ENCODE data around the gene TLCD3A. TPM values are rescaled to one million over a fixed set of nuclear protein-coding genes. Genes with fewer than 3 reads are reported as not detected.
"Not testable (repeated sequence)": the region's sequence is repeated elsewhere in the genome, so short reads cannot be mapped to it uniquely, and the experiment has no call there.

The TLCD3A gene
- total and polyA plus RNA-seq, 2 donors = 10.4 to 13.7 TPM

DNA sequence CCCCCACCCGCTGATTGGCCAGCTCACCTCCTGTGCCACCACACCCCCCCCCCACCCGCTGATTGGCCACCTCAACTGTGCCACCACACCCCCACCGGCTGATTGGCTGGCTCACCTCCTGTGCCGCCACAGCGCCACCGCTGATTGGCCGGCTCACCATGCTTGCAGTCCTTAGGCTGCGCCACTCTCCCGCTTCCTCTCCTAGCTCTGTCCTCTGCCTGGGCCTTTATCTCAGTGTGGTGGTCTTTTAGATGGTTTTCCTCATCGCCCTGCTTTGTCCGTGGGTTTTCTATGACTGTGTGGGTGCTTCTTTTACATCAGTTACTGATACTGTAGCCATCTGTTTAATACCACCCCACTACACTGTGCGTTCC lies 58.5 kb downstream of the TLCD3A start:
- not testable (repeated sequence) for H3K4me3 ChIP-seq (ENCODE audit: low read depth, low read length); H3K36me3 ChIP-seq (ENCODE audit: insufficient read depth); H3K27ac ChIP-seq (ENCODE audit: low read depth); DNase-seq (ENCODE audit: extremely low spot score); H3K4me1 ChIP-seq (ENCODE audit: insufficient read depth)
- WGBS = 79% methylated on average over 10 of the region's 12 CpGs

DNA sequence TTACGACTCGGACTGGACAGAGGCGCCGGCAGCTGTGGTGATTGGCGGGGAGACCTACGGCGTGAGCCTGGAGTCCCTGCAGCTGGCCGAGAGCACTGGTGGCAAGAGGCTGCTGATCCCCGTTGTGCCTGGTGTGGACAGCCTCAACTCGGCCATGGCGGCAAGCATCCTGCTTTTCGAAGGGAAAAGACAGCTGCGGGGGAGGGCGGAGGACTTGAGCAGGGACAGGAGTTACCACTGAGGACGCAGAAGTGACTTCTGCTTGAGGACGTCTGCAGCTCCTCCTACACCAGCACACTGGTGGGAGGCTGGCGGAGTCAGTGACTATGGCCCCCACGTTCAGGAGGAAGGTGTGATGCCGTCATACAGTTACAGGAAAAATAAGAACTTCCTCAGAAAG lies 59.4 kb downstream of the TLCD3A start:
- H3K4me3 ChIP-seq (ENCODE audit: low read depth, low read length) = no peak overlapping the region
- no peaks in the 10 kb centered on the region for H3K36me3 ChIP-seq (ENCODE audit: insufficient read depth)
- DNase-seq (ENCODE audit: extremely low spot score) = no peak
- WGBS = 84% methylated on average over 19 of the region's 19 CpGs
- H3K4me1 ChIP-seq (ENCODE audit: insufficient read depth) = no peaks in the 10 kb centered on the region
- no peak overlapping the region for H3K27ac ChIP-seq (ENCODE audit: low read depth)

DNA sequence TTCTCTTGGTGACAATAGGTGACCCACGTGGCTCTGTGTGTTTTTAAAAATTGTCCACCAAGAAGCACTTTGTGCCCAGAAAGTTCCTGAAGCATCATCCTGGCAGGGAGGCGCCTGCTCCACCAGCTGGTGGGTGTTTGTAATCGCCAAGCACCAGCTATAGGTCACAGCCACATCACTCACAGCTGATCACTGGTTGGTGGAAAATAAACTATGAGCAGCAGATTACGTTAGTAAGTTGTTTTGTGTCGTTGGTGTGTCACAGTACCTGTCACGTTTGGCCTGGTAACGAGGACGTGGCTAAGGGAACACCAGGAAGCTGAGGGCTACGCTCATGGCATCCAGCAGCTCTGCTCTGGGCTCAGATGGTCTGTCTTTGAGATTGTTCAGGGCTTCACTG lies 59.9 kb downstream of the TLCD3A start:
- Histone ChIP-seq H3K36me3 (ENCODE audit: insufficient read depth) (no peaks in the 10 kb centered on the region), H3K4me3 (ENCODE audit: low read depth, low read length) (no peak overlapping the region), H3K4me1 (ENCODE audit: insufficient read depth) (no peaks in the 10 kb centered on the region), H3K27ac (ENCODE audit: low read depth) (no peak overlapping the region)
- DNase-seq (ENCODE audit: extremely low spot score) = no peak
- 57% methylated on average over 9 of the region's 9 CpGs for WGBS

Other genes starting within 250 kb of the TLCD3A start
- 14.2 TPM for gene VPS53, start 17.8 kb upstream of the TLCD3A start, total RNA-seq
- 9.5 TPM for gene VPS53, start 17.8 kb upstream of the TLCD3A start, polyA plus RNA-seq
- 7.3 TPM for gene GEMIN4, start 19.7 kb downstream of the TLCD3A start, total RNA-seq
- gene GEMIN4, start 19.7 kb downstream of the TLCD3A start, polyA plus RNA-seq = 18.8 TPM
- gene GLOD4, start 49.7 kb downstream of the TLCD3A start, total RNA-seq = 41.0 TPM
- 44.0 TPM for gene GLOD4, start 49.7 kb downstream of the TLCD3A start, polyA plus RNA-seq
- gene MRM3, start 49.8 kb downstream of the TLCD3A start, total RNA-seq = 9.9 TPM
- 17.6 TPM for gene MRM3, start 49.8 kb downstream of the TLCD3A start, polyA plus RNA-seq
- 54.2 TPM for gene NXN, start 247.2 kb downstream of the TLCD3A start, total RNA-seq
- gene NXN, start 247.2 kb downstream of the TLCD3A start, polyA plus RNA-seq = 81.2 TPM